IMR-90 (cell line): Measurements from ENCODE around the gene SIAH3. TPM values are rescaled to one million over a fixed set of nuclear protein-coding genes. Genes with fewer than 3 reads are reported as not detected.
"Not testable (repeated sequence)": the region's sequence is repeated elsewhere in the genome, so short reads cannot be mapped to it uniquely, and the experiment has no call there.

Source experiments
- ATAC-seq: fragments of 200-7000 bp; cut with Tn5 transposase; 2 replicates; pipeline ENCODE4 v1.9.1; 2020; ENCODE audit warnings: low read depth, mild to moderate bottlenecking, moderate library complexity
- BruUV-seq: library from RNA; stranded (reverse); fragments of 400-500 nt; replicated peaks from 2 replicates; lab custom pipeline; 2021; lab: Mats Ljungman, UMichigan
- CTCF ChIA-PET: fragments of 300-600 bp; formaldehyde crosslinking; extraction: SDS; loops from one replicate; lab custom pipeline; 2021; ENCODE audit warnings: antibody characterized with exemption; lab: Yijun Ruan, JAX
- POLR2A ChIA-PET: fragments of 300-600 bp; sonication (Branson Sonifier 250); formaldehyde crosslinking; loops from one replicate; lab custom pipeline; 2022; ENCODE audit warnings: antibody characterized with exemption; ENCODE audit not compliant: unreplicated experiment; lab: Charles Lee
- DNase-seq: peaks from one replicate; pipeline ENCODE4 v3.0.0; 2013
- H2AFZ ChIP-seq: replicated peaks from 2 replicates; pipeline ENCODE3; 2013; ENCODE audit warnings: low read length, mild to moderate bottlenecking; ENCODE audit not compliant: poor library complexity
- H2AK5ac ChIP-seq: 2 replicates; pipeline ENCODE4 v1.6.1; 2013; ENCODE audit warnings: low read depth, low read length, inconsistent platforms
- H2AK9ac ChIP-seq: replicated peaks from 2 replicates; pipeline ENCODE3; 2013; ENCODE audit warnings: mild to moderate bottlenecking, low read depth, low read length, moderate library complexity; ENCODE audit not compliant: poor library complexity
- H2BK120ac ChIP-seq: 2 replicates; pipeline ENCODE4 v1.6.1; 2013; ENCODE audit warnings: low read depth, low read length, inconsistent platforms
- H2BK15ac ChIP-seq: 3 replicates; pipeline ENCODE4 v1.6.1; 2013; ENCODE audit warnings: low read depth, low read length, inconsistent platforms
- H2BK20ac ChIP-seq: 2 replicates; pipeline ENCODE4 v1.6.1; 2013; ENCODE audit warnings: low read depth, mild to moderate bottlenecking, inconsistent platforms, low read length, moderate library complexity
- H2BK5ac ChIP-seq: 2 replicates; pipeline ENCODE4 v1.6.1; 2013; ENCODE audit warnings: mild to moderate bottlenecking, low read depth, low read length, inconsistent platforms; ENCODE audit not compliant: poor library complexity, severe bottlenecking
- H3K14ac ChIP-seq: replicated peaks from 2 replicates; pipeline ENCODE4 v1.6.1; 2013; ENCODE audit warnings: low read depth, low read length, inconsistent platforms
- H3K18ac ChIP-seq: 2 replicates; pipeline ENCODE4 v1.6.1; 2013; ENCODE audit warnings: low read depth, low read length, control low read depth
- H3K23ac ChIP-seq: 2 replicates; pipeline ENCODE4 v1.6.1; 2013; ENCODE audit warnings: low read depth, low read length, inconsistent platforms
- H3K27ac ChIP-seq: 2 replicates; pipeline ENCODE4 v1.5.1; 2013; ENCODE audit warnings: mild to moderate bottlenecking, control low read depth, low read length; ENCODE audit not compliant: insufficient read depth
- H3K27me3 ChIP-seq: 2 replicates; pipeline ENCODE4 v1.6.1; 2013; ENCODE audit warnings: low read length; ENCODE audit not compliant: control insufficient read depth, insufficient read depth
- H3K36me3 ChIP-seq: 2 replicates; pipeline ENCODE4 v1.6.1; 2013; ENCODE audit warnings: low read length, mixed read lengths; ENCODE audit not compliant: control insufficient read depth, insufficient read depth
- H3K4ac ChIP-seq: 2 replicates; pipeline ENCODE4 v1.6.1; 2013; ENCODE audit warnings: low read depth, low read length, inconsistent platforms
- H3K4me1 ChIP-seq: 2 replicates; pipeline ENCODE4 v1.6.1; 2013; ENCODE audit warnings: low read length, mixed read lengths; ENCODE audit not compliant: control insufficient read depth, insufficient read depth
- H3K4me2 ChIP-seq: 2 replicates; pipeline ENCODE4 v1.6.1; 2013; ENCODE audit warnings: low read depth, mild to moderate bottlenecking, control low read depth, low read length, moderate library complexity
- H3K4me3 ChIP-seq: 2 replicates; pipeline ENCODE4 v1.5.1; 2013; ENCODE audit warnings: low read depth, mild to moderate bottlenecking, control low read depth, low read length, moderate library complexity; ENCODE audit not compliant: insufficient read depth
- H3K56ac ChIP-seq: 2 replicates; pipeline ENCODE4 v1.6.1; 2013; ENCODE audit warnings: low read length, inconsistent platforms; ENCODE audit not compliant: insufficient read depth; ENCODE audit errors: extremely low read depth
- H3K79me1 ChIP-seq, 2 experiments: 2 replicates each; pipeline ENCODE4 v1.6.1; 2013; ENCODE audit warnings: low read length in 2 of 2, inconsistent platforms in 1 of 2, low read depth in 1 of 2
- H3K9ac ChIP-seq: 2 replicates; pipeline ENCODE4 v1.6.1; 2013; ENCODE audit warnings: low read depth, low read length, control low read depth
- H3K9me1 ChIP-seq: 2 replicates; pipeline ENCODE4 v1.6.1; 2013; ENCODE audit warnings: low read length, inconsistent platforms; ENCODE audit not compliant: insufficient read depth
- H3K9me3 ChIP-seq: 2 replicates; pipeline ENCODE4 v1.6.1; 2013; ENCODE audit warnings: low read length; ENCODE audit not compliant: control insufficient read depth, insufficient read depth
- H4K20me1 ChIP-seq: 2 replicates; pipeline ENCODE4 v1.6.1; 2013; ENCODE audit warnings: low read length, inconsistent platforms; ENCODE audit not compliant: insufficient read depth
- H4K5ac ChIP-seq: 2 replicates; pipeline ENCODE4 v1.6.1; 2013; ENCODE audit warnings: mild to moderate bottlenecking, low read depth, low read length, control low read depth
- H4K8ac ChIP-seq, 2 experiments: 2 replicates each; pipeline ENCODE4 v1.6.1; 2013; ENCODE audit warnings: low read depth in 2 of 2, low read length in 2 of 2, control low read depth in 1 of 2, inconsistent platforms in 1 of 2
- H4K91ac ChIP-seq: 2 replicates; pipeline ENCODE4 v1.6.1; 2013; ENCODE audit warnings: low read depth, low read length, inconsistent platforms; ENCODE audit not compliant: insufficient read depth
- WGBS, 2 experiments: methylation state at CpG; one replicate each; pipeline versions ENCODE4 v1.1.5 to v1.1.7; 2013; ENCODE audit warnings: missing lambda C conversion rate in 2 of 2; ENCODE audit not compliant: insufficient read length in 1 of 2; ENCODE audit errors: extremely low coverage in 2 of 2; 5-methylcytosine and 5-hydroxymethylcytosine counted together
- dilution Hi-C: fragments of 300-500 bp; cut with HindIII; formaldehyde crosslinking; loops from one replicate; pipeline ENCODE4 v1.14.3; 2018; ENCODE audit warnings: low sequenced_read_pairs; ENCODE audit not compliant: unreplicated experiment
- in situ Hi-C: fragments of 300-500 bp; cut with MboI; formaldehyde crosslinking; loops from 3 replicates; pipeline ENCODE4 v1.14.3; 2019; ENCODE audit warnings: low sequenced_read_pairs, inconsistent platforms, mixed read lengths
- intact Hi-C: fragments of 100-400 bp; cut with micrococcal nuclease; formaldehyde crosslinking; loops from 2 replicates; pipeline ENCODE4 v1.10.0; 2022
- polyA plus RNA-seq, 3 experiments: library from polyadenylated mRNA; depleted of rRNA; stranded (reverse); fragments of >200 nt; gene quantifications; 2 replicates each; pipeline ENCODE4 v1.2.3, GENCODE V29; 2012; ENCODE audit warnings: low replicate concordance in 1 of 3
- total RNA-seq: library from RNA; depleted of rRNA; stranded (reverse); fragments of >200 nt; gene quantifications from 2 replicates; pipeline ENCODE4 v1.2.3, GENCODE V29; 2012

Gene SIAH3
- total and polyA plus RNA-seq, 2 of the 4 experiments (the other 2 are of a cell fraction), result under 0.01 TPM; not detected in 1

DNA sequence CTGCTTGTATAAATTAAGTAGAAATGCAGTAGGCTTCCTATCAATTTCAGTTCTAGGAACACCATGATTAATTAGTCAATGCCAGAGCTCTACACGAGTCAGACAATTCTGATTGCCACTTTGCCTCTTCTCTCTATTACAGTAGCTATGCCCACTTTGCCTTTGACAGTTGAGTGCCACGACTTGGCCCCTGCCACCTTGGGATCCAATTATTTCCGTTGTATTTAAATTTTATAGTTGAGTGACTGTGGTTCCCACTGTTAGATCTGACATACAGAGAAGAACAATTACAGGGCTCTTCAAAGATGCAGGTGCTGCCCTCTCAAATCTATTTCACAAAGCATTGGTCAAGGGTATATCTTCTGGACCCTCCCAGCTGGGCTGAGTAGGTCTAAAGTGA is 94.0 kb downstream of the SIAH3 start:
- no CpG with 5 or more reads among the region's 3 CpGs for WGBS, 2 experiments
- BruUV-seq, dilution Hi-C loops: not testable (repeated sequence)

DNA sequence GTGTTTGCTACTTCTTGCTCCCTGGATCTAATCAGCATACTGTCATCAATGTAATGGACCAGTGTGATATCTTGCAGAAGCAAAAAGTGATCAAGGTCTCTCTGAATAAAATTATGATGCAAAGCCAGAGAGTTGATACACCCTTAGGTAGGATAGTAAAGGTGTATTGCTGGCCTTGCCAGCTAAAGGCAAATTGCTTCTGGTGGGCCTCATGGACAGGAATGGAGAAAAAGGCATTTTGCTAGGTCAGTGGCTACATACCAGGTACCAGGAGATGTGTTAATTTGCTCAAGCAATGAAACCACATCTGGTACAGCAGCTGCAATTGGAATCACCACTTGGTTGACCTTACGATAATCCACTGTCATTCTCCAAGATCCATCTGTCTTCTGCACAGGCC is 95.1 kb downstream of the SIAH3 start:
- H3K14ac ChIP-seq, BruUV-seq, H3K9ac ChIP-seq, H3K4me1 ChIP-seq, H3K27me3 ChIP-seq, H2AK9ac ChIP-seq, H2BK20ac ChIP-seq, H2BK5ac ChIP-seq, H3K23ac ChIP-seq, DNase-seq, H3K79me1 ChIP-seq, H2AFZ ChIP-seq, H3K4me3 ChIP-seq, H2BK15ac ChIP-seq, CTCF ChIA-PET, H4K8ac ChIP-seq, in situ Hi-C loops, H3K9me1 ChIP-seq, dilution Hi-C loops, H4K5ac ChIP-seq, H3K27ac ChIP-seq, H3K4ac ChIP-seq, H3K56ac ChIP-seq, H4K91ac ChIP-seq, H3K18ac ChIP-seq, H3K4me2 ChIP-seq, POLR2A ChIA-PET, H2BK120ac ChIP-seq, intact Hi-C loops, H2AK5ac ChIP-seq, ATAC-seq, H3K9me3 ChIP-seq, H3K36me3 ChIP-seq, H4K20me1 ChIP-seq: not testable (repeated sequence)
- WGBS, 2 experiments, result no CpG with 5 or more reads among the region's 1 CpG

More for the DNA sequence above, 94.0 kb downstream of the SIAH3 start:
- H3K18ac ChIP-seq, H2BK20ac ChIP-seq, H2AFZ ChIP-seq, H3K56ac ChIP-seq, H2BK5ac ChIP-seq, DNase-seq, H4K20me1 ChIP-seq, H3K4ac ChIP-seq, H3K27me3 ChIP-seq, H3K4me1 ChIP-seq, H3K79me1 ChIP-seq, CTCF ChIA-PET, POLR2A ChIA-PET, intact Hi-C loops, H4K8ac ChIP-seq, H3K27ac ChIP-seq, H2BK15ac ChIP-seq, H4K91ac ChIP-seq, H2AK9ac ChIP-seq, in situ Hi-C loops, ATAC-seq, H3K9me3 ChIP-seq, H3K9ac ChIP-seq, H3K4me3 ChIP-seq, H3K14ac ChIP-seq, H3K4me2 ChIP-seq, H2AK5ac ChIP-seq, H4K5ac ChIP-seq, H2BK120ac ChIP-seq, H3K23ac ChIP-seq, H3K36me3 ChIP-seq, H3K9me1 ChIP-seq: not testable (repeated sequence)
